IPS-NIHi7 (cell line): Measurements from ENCODE around the gene NTRK3.
A peak's percentile ranks its signal among the peaks of the same experiment; 100 is the strongest.

Experiments
- DNase-seq: peaks from one replicate; pipeline ENCODE4 v3.0.0; 2012; ENCODE audit warnings: mixed read lengths; ENCODE audit errors: extremely low spot score

NTRK3 gene

DNA sequence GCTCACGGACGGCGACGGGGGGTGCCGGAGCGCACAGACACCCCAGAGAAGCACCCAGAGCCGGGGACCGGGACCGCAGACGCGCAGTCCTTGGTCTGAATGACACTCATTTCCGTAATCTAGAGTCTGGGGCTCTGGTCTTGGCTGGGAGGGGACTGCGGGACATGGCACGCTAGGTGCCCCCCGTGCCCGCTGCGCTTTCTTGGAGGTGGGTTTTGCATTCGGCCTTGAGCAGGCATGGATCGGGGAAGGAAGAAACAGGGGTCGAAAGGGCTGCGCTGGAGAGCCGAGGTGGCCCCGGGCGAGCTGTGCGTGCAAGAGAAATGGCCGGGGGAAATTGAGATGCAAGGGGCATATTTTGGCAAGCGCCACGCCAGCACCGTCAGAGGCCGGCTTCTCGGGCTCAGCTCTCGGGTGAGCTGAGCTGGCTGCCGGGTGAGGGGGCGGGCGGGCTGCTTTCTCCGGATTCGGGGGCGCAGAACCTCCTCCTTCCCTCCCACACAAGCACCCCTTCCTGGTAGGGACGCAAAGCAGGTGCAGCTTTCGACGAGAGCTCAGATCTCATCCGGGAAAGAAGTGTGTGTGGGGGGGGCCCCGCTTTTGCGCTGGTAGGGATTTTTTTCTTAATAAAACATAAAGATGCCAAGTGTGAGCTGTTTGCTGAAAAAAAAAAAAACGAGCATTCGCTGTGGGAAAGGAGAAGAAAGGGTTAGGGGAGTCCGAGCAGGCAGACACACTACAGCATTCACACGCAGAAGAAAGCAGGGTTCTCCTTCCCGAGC is 963 bp upstream of the NTRK3 start:
- DNase-seq: no peak

DNA sequence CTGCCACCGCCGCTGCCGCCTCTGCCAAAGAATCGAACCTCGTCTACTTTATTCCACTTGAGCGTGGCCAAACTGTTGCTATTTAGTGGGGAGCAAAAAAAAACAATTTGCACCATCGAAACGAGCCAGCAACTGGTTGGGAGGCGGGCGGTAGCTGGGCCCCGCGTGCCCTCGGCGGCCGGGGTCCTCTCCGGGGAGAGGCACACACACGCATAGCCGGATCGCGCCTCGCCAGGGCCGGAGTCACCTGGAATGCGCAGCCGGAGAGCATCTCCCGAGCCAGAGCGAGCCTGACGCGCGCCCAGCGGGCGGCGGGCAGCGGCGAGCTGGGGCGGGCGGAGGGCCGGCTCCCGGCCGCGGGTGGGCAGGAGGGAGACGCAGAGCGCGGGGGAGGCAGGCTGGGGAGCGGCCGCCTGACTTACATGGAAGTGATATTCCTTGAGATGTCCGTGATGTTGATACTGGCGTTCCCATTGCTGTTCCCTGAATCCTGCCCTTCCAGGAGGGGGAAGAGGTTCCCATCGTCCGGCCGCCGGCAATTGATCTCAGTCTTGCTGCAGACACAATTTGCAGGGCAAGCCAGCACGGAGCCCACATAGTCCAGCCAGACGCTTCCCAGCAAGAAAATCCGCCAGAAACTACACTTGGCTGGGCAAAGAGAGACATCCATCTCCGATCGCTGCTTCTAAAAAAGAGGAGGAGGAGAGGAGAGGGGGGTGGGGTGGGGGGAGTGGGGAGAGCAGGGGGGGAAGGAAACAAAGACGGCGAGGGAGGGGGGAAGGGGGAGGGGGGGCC is 858 bp downstream of the NTRK3 start:
- DNase-seq: peak; percentile 64

DNA sequence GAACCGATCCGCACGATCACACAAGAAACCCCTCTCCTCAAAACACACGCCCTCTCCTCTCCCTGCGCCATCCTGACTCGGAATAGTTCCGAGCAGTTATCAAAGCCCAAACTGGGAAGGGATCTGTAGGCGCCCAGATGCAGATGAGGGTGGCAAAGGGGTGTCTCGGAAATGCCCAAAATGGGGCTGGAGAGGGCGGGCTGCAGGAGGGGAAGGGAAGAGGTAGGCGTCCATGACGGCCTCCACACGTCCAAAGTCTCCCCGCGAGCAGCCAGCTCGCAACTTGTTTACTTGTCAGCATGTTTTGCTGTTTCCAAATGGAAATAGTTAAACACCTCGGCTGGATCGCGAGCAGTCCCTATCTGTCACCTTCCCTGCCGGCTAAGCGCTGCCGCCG is 1.5 kb downstream of the NTRK3 start:
- DNase-seq: no peak

DNA sequence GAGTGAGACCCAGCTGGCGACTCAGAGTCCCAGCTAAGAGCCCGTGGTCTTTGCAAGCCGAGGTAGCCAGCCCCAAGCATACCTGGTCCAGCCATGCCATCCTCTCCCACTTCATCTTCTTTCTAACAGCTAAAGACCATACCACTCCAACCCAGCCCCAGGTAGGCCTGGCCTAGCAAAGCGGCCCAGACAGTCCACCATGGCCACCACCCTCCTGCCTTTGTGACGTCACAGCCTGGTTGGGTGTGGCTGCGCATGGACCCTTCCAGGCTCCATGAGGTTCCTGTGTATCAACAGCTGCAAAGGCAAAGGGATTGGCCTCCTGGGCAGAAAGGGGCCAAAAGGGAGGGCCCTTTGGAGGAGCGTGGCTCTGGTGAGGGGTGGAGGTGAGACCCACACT is 4.1 kb downstream of the NTRK3 start:
- no peak for DNase-seq

DNA sequence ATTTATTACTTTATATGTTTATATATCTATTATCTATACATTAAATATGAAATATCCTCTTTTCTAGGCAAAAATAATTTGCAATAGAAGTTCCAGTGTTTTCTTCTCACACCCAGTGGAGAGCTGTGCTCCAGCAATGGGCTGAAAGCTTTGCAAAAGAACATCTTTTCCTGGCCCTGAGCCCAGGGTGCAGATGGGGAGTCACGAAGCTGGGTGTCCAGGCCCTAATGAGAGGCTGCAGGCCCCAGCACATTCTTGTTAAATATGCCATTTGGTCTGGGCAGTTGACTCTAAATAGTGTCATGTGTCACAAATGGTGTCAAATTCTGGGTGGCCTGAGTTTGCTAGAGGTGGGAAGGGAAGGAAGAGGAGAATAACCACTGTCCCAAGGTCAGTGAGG is 5.7 kb downstream of the NTRK3 start:
- no peak for DNase-seq

DNA sequence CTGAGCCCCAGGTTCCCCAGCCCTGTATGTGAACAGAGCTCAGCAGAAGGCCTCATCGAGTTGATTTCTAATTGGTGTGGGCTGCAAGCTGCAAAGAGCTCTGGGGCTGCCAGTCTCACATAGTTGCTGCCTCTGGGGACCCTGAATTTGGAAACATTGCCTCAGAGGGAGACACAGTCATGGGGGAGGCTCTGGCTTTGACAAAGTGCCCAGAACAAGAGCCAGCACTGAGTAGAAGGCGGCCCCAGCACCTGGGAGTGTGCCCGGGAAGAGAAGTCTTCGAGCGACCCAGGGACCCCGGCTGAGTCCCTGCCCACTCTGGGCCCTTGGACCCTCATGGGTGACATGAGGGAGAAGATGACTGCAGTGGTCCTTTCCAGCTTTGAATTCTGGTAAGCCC is 7.3 kb downstream of the NTRK3 start:
- no peak for DNase-seq

DNA sequence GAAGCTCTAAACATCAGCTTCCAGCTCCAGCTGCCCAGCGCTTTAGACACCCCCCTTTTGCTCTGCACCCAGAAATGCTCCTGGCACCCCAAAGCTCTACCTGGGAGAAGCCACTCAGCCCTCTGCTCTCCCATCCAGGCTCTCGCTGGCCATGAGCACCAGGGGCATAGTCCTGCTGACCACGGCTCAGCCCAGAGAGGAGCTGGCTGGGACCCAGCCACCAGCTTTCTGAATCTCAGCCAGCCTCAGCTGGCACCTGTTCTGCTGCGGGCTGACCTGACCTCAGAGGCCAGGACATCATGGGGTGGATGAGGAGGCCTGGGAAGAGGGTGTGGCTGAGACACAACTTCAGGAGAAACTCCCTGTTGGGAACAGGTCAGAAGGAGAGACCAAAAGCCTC is 8.6 kb downstream of the NTRK3 start:
- DNase-seq: no peak

DNA sequence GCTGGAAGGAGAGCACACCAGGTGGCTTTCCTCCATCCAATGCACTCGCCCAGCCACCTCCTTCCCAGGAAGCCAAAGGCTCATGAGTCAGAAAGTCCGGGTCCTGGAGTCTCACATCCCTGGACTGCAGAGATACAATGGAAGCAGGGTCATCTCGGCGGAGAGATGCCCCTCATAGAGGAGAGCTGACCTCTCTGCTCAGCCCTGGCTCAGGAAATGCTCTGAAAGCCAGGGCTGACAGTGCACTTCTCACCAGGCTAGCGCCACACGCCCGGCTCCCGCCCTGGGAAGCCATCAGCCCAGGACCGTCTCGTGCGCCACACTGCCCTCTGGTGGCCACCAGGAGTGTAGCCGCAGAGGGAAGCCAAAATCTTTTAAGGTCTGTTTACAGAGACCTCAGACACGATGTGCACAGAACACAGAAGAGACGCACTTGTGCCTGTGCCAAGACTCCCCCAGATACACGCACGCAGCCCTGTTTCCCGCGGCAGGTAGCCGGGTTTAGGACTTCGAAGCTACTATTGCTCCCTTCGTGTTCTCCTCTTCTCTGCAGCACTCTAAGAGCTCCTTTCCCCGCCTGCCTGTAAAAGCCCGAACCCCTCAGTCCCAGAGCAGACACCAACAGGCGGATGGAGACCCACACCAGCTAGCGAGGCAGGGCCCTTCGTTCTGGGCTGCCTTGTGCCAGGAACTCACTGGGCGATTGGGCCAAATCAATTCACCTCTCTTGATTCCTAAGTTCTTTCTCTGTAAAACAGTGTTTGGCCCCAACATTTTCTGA is 9.7 kb downstream of the NTRK3 start:
- DNase-seq: peak; percentile 88

DNA sequence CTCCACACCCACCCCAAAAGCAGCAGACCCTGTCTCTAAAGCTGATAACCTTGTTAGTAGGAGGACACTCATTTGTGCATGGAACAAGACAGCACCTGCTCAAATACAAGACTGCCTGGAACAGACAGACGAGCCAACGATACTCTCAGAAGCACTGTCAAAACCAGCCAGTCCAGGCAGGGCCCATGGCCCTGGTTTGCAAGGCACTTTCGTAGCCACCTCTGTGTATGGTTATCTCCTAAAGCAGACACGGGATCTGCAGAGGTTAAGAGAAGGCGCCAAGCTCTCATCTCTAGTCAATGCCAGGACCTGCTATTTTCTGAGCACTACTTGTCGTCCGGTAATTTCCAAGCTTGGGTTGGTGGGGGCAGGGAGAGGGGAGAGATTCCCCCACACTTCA is 10.5 kb downstream of the NTRK3 start:
- DNase-seq: no peak

DNA sequence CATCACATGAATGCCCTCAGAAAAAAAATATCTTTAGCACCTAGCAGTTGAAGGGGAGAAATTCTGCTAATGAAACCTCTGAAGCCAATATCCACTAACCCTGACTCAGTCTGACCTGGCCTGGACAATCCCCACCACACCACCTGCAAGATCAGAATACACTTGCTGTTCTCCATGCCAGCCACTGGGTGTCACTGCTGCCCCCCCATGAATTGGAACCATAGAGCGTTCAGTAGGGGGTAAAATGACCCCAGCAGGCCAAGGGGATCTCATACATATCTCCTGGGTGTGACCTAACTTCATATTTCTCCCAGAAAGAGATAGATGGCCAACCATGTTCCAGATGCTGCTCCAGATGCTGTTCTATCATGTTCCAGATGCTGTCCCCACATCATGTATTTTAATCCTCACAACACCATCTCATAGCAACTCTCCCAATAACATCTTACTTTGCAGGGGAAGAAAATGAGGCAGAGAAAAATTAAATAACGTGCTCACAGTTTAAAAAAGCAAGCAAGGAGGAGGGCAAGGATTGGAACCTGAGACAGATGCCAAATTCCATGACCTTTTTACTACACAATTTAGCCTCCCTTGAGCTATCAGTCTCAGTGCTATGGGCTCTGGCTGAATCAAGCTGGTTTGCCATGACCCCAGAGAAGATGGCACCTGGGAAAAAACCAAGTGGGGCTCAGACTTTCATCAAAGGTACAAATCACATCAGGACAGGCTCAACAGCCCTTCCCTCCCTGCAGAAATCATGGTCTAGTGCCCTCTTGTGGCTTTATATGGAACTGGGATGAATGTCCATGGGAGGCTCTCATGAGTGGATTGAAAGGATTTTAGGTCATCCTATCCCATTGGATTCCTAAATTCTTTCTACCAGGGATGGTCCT is 12.4 kb downstream of the NTRK3 start:
- peak; percentile 74 for DNase-seq

DNA sequence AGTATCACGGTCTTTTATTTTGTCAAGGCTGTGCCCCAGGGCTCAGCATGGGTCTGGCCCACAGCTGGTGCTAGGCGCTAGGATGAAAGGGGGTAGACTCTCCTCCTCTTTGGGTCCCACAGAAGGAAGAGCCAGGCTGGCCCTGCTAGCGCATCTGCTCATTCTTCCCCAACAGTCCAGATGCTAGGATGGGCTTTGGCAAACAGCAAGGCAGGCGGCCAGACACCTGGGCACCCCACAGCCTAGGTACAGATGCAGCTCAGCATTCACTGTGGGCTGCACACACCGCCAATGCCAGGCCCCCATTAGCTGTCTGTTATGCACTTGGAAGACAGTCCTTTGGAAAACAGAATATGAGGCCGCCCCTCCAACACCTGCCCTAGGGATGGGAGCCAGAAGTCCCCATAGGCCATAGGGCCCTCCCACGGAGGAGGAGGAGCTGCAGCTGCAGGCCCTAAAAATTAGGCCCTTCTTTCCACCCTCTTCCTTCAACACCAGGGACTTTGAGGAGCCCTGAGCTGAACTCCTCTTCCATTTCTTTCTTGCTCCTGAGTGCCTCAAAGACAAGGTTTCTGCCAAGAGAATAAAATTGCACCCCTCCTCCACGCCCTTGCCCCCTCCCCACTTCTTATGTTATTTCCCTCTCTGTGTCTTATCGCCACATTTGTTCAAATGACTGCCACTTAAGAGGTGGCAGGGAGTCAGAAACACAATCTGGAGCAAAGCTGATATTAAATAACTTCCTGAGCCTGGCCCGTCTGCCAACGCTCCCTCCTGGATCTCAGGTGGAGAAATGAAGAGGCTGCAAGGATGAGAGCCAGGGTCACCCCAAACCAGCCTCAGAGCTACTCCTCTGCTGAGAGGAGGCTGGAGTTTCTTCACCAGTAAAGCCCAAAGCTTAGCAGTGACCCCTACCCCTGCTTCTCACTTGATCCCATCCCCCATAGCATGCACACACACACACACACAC is 13.7 kb downstream of the NTRK3 start:
- DNase-seq: no peak

DNA sequence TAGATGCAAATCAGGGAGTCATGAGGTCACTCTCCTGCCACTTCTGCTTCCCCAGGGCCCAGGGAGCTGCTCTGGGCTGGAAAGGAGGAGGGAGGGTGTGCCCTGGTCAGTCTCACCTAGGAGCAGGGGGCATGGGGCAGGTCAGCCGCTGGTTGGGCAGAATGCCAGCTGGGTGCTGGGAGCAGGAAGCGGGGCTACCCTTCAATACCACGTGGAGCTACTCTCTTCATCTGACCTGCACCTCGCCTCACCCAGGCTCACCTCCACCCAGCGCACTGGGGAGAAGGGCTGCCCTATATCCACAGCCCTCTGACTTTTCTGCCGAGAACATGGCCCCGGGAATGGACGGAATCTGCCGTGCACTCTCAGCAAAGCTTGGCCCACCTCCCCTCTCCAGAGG is 15.1 kb downstream of the NTRK3 start:
- no peak for DNase-seq

DNA sequence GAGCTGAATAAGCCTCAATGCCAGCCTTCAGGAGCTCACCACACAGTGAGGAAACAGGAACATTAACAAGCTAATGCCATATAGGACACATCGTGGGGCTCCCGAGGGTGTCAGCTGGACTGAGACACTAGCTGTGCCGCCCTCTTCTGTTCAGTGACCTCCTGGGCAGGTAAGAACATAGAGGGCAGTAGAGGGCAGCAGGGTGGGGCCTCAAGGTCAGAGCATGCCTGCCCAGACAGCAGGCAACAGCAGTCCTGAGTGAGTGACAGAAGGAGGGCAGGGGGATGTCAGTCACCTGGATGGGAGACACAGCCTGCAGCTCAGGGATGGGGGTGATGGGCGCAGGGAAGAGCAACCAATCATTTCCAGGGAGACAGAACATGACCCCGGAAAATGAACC is 15.5 kb downstream of the NTRK3 start:
- DNase-seq: no peak

DNA sequence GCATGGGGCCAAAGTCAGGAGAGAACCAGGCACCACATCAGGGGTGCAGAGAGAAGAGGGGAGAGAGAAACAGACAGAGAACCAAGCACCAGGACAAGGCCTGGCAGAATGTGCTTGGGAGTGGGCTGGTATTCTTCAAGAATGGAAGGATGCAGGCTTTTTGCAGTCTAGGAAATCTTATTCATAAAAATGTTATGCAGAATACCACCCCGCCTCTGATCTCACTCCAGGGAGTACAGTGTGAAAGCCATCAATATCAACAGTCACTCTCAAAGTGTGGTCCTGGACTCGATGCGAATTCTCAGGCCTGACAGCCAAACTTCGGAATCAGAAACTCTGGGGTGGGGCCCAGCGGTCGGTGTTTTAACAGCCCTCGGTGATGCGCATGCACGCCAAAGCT is 16.9 kb downstream of the NTRK3 start:
- DNase-seq: no peak

DNA sequence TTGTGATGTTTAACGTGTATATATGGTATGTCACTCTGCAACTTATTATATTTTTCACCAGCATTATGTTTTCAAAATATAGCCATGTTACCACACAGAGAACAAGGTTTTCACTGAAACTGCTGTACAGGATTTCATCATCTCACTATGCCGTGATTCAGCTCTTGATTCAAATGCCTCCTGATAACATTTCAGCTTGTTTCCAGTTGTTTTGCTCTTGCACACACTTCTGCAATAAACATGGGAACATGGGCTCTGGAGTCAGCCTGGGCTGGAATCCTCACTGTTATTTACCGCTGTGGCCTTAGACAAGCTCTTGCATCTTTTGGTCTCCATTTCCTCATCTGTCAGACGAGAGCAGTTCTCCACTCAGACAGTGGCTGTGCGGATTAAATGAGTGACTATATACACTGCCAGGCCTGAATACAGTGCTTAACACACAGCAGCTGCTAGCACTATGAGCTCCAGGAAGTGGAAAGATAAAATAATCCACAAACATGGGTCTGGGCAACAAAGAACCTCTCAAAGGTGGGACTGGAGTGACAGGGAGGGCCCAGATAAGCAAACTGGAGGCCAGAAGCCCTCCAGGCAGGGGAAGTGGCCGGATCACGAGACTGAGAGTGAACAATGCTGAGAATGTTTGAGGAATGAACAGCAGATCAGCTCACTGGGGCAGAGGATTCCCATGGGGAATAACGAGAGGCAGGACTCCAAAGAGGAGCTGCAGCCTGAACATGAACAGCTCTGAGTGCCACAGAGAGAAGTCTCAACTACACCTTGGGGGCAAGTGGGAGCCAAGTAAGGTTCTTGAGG is 17.7 kb downstream of the NTRK3 start:
- DNase-seq: no peak

DNA sequence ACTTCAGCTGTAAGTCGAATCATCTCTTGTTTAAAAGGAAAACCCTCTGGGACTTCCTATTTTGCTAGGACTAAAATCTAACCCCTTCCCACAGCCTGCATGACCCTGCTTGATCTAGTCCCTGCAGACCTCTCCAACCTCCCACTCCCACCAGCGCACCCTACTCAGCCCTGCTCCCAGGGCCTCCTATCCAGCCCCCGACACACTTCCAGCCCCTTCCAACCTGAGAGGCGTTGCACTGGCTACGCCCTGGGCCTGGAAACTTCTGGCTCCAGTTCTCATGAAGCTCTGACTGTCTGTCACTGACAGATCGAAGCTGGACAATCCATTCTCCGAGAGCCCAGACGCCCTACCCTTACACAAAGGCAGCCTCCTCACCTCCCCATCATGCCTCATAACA is 21.8 kb downstream of the NTRK3 start:
- no peak for DNase-seq

DNA sequence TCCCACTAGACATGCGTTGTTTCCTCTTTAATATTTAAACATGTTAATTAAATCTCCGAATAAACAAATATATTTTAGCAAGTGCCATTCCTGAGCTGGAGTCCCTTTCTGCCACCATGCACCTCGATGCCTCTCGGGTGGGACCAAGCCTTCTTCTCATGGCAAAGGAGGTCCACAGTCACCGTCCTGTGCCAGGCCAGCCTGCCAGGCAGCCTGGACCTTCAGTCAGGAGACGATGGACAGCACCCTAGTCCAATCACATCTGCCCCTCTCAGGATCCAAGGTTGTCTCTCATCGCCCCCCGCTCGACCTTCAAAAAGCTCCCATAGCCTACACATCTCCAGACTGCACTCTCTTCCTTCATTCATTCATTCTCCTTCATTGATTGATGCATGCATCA is 22.6 kb downstream of the NTRK3 start:
- DNase-seq: no peak

DNA sequence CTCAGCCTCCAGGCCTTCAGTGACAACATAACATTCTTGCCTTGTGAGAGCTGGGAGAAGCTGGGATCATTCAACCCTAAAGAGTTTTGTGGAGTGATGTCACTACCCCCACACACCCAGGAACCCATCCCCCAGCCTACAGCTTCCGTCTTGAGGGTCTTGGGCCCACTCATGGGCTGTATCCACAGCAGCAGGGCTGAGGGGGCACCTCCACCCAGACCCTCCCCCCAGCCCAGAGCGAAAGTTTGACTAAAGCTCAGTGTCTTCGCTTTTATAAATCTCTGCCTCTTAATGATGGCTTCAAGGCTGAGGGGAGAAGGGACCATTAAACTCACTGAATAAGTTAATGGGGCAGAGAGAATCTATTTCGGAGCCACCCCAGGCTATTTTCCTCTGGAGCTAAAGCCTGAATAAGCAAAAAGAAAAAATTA is 23.8 kb downstream of the NTRK3 start:
- DNase-seq: no peak

DNA sequence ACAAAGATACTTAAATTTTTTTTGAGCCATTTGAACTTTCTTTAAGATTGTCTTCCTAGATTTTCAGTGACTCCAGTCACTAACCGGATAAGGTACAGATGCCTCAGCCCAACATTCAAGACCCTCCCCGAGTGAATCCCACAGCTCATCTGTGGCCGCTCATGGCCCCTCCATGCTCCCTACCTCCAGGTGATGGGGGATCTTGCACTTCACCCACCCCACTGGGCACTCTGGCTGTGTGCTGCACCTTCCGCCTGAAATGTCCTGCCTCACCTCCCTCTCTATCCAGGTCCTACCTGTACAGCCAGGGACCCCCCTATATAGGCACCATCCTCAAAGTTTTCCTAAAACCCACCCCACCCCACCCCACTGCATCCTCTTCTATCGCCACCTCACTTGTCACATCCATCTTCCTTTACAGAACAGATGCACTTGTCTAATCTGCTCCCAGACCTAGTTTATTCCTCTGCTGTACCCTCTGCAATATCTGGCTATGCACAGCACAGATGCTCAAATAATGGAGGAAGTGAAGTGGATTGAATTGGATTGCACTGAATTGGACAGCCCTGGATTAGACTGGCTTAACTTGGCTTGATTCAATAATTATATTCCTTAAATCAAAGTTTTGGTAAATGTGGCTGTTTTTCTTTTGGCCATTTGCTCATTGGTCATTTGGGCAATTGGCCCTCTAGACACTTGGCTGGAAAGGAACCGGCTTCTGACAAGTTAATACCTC is 24.5 kb downstream of the NTRK3 start:
- no peak for DNase-seq
